ENCODE data around the gene PLCD4.

Gene PLCD4

GRCh38 chr2:218607436-218608115, at the start of gene PLCD4:
Gene PLCD4 (plus strand): TSS chr2:218607899. CDS start chr2:218615740, 7,841 bp downstream.
- peak; percentile 62 for DNase-seq

DNA sequence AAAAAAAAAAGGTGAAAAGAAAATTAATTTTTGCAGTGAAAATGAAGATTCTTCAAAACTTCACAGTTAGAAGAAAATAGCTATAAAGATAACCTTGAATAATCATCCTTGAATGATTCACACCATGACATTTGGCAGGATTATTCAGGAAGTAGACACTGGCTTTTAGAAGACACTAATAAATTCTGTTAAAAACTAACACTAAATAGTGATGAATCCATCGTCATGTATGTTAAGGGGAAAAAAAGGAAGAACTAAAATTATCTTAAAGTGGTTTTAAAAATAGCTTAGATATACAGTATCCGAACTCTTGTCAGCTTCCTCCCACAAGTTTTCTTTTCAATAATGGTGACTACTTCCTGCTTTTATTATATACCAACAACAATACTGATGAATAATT, 49.8 kb upstream of the PLCD4 start:
- no peak for DNase-seq

GRCh38 chr2:218558986-218559385, 48.7 kb upstream of the PLCD4 start:
- DNase-seq: no peak

DNA sequence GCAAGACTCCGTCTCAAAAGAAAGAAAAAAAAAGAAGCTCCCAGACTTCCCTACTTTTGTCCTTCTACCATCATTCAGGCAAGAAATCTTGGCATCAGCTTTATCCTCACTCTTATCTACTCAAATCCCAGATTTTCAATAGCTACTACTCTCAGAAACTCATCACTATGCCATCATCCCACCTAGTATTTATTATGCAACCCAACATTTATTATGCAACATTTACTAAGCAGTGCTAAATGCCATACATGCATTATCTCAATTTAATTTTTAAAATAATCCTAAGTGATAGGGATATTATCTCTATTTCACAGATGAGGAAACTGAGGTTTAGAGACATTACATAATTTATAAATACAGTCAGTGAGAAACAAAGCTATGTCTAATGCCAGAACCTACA, 43.6 kb upstream of the PLCD4 start:
- DNase-seq: no peak

DNA sequence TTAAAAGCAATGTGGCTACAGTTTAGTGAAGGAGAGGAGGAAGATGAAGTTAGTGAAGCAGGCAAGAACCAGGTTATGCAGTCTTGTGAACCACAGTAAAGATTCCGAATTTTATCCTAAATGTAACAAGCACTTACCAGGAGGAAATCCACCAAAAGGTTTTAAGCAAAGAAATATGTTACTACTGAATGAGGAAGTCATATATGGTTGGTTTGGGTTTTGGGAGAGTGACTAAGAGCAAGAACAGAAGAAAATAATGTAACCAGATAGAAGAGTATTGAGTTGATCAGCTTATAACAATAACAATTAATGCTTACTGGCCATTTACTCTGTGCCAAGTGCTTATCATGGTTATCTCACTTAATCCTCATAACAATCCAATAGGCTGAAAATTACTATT, 41.4 kb upstream of the PLCD4 start:
- DNase-seq: no peak

DNA sequence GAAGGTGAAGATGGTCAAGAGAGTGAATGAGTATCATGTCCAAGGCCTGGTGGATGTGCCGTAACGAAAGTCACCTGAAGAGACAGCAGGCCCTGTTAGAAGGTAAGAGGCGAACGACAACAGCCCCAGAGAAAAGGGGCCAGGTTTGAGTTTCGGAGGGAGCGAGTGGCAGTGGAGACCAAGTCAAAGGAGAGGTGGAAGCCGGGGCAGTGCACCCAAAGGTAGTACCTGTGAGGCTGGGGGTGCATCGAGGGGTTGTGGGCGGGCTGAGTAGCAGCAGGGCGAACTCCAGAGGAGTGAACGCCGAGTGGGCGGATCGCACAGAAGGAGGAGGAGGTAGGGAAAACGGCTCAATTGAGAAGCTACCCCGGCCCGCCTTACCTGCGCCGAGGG, 39.9 kb upstream of the PLCD4 start:
- DNase-seq: no peak

- DNase-seq: peak; percentile 100
Measured at GRCh38 chr2:218568190-218569037, 39.3 kb upstream of the PLCD4 start, which contains the start of the genes CNOT9 and USP37. Gene CNOT9 (plus strand): TSS chr2:218568839. CDS start chr2:218568955, 116 bp downstream. Gene USP37 (minus strand): TSS chr2:218568351. CDS start chr2:218558653, 9,698 bp downstream.

DNA sequence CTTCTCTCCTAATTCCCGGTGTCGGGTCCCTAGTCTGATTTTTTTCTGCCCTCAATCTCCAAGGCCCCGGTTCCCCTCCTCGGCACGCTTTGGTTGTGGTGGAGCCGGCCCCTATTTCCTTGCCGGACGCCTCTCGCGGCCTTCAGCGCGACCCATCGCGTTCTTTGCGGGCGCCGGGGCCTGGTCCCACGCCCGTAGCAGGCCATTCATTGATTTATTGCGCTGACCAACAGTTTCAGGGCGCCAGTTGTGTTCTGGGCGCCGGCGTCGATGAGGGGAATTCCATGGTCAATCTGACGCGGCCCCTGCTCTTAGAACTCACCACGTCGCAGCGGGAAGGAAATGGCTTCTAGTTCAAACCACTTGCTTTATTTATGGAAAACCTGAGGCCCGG, 38.7 kb upstream of the PLCD4 start:
- no peak for DNase-seq

DNA sequence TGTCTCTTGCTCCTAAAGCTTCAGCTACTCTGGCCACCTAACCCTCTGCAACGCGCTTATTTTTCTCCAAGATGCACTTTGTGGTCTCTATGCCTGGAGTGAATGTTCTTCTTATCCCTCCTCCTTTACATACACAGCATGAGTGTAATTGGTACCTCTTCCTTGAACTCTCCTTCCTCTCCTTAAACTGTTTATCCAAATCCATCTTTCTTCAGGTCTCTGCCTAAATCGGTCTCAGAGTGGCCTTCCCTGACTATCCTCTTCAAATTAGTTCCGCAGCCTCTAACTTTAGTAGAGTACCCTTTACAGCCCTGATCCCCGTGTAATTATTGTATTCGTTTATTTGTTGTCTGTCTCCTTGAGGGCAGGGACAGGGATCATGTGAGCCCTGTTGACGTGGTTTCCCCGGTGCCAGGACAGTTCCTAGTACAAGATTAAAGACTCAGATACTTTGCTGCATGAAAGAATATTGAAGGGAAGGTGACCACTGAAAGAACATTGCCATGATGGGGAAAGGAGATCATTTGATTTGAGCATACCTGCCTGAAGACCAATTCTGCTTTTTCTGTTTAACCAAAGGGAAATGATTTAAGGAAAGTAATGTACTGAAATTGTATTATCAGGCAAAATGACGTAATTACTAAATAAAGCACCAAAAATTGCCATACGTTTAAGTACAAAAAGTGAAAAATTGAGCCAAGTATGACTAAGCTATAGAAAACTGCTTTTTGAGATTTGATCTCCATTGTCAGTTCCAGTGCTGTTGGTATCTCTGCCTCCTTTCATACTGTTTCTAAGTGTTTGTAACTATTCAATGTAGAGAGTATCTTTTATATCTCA, 37.8 kb upstream of the PLCD4 start:
- peak; percentile 51 for DNase-seq

DNA sequence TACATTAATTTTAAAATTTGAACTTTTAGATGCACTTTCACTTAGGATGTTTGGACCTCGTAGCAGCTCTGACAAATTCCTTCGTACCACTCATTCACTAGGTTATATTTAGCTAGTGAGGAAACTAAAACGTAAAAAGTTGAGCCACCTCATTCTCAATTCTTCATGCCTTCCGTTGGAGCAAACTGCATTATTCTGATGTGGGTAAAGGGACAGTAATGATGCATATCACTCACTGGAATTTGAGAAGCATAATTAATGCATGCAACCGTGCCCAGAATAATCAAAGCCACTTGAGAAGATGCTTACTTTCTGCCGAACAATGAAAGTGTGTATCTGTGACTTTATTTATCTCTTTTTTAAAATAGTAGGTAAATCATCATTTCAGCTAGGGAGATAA, 36.8 kb upstream of the PLCD4 start:
- peak; percentile 14 for DNase-seq

DNA sequence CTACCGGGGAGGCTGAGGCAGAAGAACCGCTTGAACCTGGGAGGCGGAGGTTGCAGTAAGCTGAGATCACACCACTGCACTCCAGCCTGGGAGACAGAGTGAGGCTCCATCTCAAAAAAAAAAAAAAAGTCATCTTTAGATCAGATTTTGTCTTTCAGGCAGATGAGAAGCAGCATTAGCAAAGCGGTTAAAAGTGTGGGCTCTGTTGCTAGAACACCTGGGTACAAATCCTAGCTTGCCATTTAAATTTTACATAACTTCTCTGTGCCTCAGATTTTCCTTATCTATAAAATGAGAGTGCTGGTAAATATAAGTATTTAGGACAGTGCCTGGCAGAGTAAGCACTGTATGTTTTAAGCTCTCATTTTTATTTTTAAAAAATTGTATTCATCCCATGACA, 30.8 kb upstream of the PLCD4 start:
- no peak for DNase-seq

DNA sequence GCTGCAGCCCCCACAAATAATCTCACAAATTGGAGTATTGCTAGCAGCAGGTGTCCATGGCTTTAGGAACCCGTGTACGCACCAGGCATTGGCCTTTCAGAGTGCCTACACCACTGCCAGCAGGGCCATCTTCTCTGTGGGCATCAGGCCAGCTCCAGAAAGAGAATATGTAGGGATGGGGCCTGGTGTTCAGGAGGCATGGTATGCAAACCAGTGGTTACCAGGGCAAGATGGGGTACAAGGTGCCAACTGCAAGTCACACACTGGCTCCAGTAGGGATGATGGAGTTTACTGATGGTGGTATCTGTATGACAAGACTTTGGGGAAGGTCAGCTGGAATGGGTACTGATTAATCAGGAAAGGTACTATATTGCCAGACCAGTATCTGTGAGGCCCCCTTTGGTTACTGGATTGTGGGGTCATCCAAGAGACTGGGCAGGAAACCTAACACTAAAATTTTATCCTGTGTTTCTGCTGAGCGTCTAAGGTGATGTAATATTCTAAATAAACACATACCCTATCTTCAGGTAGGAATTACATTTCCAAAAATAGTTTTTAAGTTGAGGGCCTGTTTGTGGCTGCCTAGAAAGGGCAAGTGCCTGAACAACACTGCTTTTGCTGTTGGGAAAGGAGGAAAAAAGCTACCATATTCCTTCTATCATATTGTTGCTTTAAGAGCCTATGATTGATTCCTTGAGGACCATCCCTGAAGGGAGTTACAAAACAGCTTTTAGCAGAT, 30.0 kb upstream of the PLCD4 start:
- DNase-seq: no peak

DNA sequence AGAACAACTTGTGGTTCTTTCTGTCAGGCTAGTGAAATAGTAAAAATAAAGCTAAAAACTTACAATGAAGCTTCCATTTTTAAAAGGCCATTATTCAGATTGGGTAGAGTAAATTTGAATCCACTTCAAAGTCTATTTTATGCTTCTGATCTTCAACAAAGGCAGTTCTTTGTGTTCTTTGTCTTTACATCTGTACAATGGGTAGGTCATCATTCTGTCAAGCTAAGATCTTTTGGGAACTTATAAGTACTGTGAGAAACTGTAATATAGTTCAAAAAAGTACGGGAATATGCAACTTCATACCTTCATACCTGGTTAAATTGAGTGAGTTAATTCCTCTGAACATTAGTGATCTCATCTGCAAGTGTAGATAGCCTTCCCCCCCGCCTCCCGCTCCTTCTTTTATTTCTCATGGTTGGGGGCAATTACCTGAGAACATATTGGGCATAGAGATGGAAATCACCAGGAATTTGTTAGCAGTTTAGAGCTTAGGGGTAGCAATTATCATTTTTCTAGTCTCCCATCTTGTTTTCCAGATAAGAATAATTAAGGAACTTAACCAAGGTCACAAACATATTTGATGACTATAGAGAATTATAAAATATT, 29.3 kb upstream of the PLCD4 start:
- no peak for DNase-seq

- no peak for DNase-seq
Measured at GRCh38 chr2:218582076-218582475, 25.6 kb upstream of the PLCD4 start.

GRCh38 chr2:218583983-218584850, 23.5 kb upstream of the PLCD4 start:
- no peak for DNase-seq

DNA sequence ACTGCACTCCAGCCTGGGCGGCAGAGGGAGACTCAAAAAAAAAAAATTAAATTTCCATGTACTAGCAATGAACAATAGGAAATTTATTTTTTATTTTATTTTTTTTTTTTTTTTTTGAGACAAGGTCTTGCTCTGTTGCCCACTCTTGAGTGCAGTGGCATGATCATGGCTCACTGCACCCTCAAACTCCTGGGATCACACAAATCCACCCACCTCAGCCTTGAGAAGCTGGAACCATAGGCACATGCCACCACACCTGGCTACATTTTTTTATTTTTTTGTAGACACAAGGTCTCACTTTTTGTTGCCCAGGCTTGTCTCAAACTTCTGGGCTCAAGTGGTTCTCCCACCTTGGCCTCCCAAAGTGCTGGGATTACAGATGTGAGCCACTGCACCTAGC, 22.2 kb upstream of the PLCD4 start:
- no peak for DNase-seq

DNA sequence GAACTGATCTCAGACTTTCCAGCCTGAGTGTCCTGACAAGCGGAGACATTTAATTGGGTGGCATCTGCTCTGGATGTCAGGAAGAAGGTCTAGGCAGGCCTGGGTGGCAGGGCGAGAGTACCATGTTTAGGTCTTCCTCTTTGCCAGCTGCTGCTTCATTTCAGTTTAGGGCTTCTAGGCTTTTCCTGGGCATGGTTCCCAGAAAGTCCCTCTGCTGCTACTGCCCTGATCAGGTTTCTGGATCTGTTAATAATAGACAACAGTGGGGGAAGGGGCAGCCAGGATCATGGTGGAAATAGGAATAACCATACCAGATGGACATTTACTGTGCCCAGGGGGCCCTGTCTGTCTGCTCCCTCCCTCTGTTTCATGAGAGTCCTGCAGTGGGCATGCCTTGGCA, 2.3 kb upstream of the PLCD4 start:
- DNase-seq: peak; percentile 45

- no peak for DNase-seq
Measured at GRCh38 chr2:218615868-218616315, 8.2 kb downstream of the PLCD4 start.

GRCh38 chr2:218618102-218618860, 10.6 kb downstream of the PLCD4 start:
- DNase-seq: no peak

DNA sequence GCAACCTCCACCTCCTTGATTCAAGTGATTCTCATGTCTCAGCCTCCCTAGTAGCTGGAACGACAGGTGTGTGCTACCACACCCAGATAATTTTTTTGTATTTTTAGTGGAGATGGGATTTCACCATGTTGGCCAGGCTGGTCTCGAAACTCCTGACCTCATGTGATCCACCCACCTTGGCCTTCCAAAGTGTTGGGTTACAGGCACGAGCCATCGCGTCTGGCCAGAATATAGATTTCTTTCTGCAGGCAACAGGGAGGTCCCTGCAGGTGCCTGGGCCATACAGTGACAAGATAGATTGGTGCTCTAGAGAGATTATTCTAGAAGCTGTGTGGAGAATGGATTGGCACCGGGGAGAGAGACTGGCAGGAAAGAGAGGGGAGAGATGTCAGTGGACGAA, 13.3 kb downstream of the PLCD4 start:
- no peak for DNase-seq

Data from eye (tissue), 1 donor.